Mesendoderm (in vitro differentiated cells): ENCODE measurements around the gene ADAMTSL1.

Experiments
- DNase-seq: peaks from one replicate; pipeline ENCODE4 v3.0.0; 2013
- H2AK5ac ChIP-seq: 2 replicates; pipeline ENCODE4 v1.6.1; 2013; ENCODE audit warnings: low read length, inconsistent platforms
- H2BK120ac ChIP-seq: 2 replicates; pipeline ENCODE4 v1.6.1; 2013; ENCODE audit warnings: low read depth, mild to moderate bottlenecking, low read length, moderate library complexity, mixed read lengths
- H2BK15ac ChIP-seq: replicated peaks from 2 replicates; pipeline ENCODE4 v1.6.1; 2013; ENCODE audit warnings: low read depth, mild to moderate bottlenecking, moderate library complexity
- H2BK5ac ChIP-seq: 2 replicates; pipeline ENCODE4 v1.6.1; 2013; ENCODE audit warnings: low read length, inconsistent platforms
- H3K18ac ChIP-seq: 2 replicates; pipeline ENCODE4 v1.6.1; 2013; ENCODE audit warnings: mild to moderate bottlenecking, low read length, mixed read lengths
- H3K23ac ChIP-seq: one replicate; pipeline ENCODE4 v1.6.1; 2013; ENCODE audit warnings: low read length
- H3K27ac ChIP-seq: 2 replicates; pipeline ENCODE4 v1.5.1; 2013; ENCODE audit warnings: low read depth, mild to moderate bottlenecking, inconsistent platforms, low read length, moderate library complexity
- H3K27me3 ChIP-seq: 2 replicates; pipeline ENCODE4 v1.6.1; 2013; ENCODE audit warnings: low read length, control low read depth, mild to moderate bottlenecking, inconsistent platforms; ENCODE audit not compliant: insufficient read depth, poor library complexity
- H3K36me3 ChIP-seq: 2 replicates; pipeline ENCODE4 v1.6.1; 2013; ENCODE audit warnings: low read length, inconsistent platforms; ENCODE audit not compliant: control insufficient read depth, insufficient read depth
- H3K4ac ChIP-seq: one replicate; pipeline ENCODE4 v1.6.1; 2013; ENCODE audit warnings: low read depth, mild to moderate bottlenecking, low read length, moderate library complexity
- H3K4me1 ChIP-seq: 2 replicates; pipeline ENCODE4 v1.6.1; 2013; ENCODE audit warnings: low read depth, low read length, inconsistent platforms; ENCODE audit not compliant: control insufficient read depth
- H3K4me2 ChIP-seq: 2 replicates; pipeline ENCODE4 v1.6.1; 2013; ENCODE audit warnings: low read length
- H3K4me3 ChIP-seq: 2 replicates; pipeline ENCODE4 v1.5.1; 2013; ENCODE audit warnings: mild to moderate bottlenecking, low read length
- H3K56ac ChIP-seq: one replicate; pipeline ENCODE4 v1.6.1; 2013; ENCODE audit warnings: low read length
- H3K79me1 ChIP-seq: 2 replicates; pipeline ENCODE4 v1.6.1; 2013; ENCODE audit warnings: low read length, inconsistent platforms
- H3K79me2 ChIP-seq: 2 replicates; pipeline ENCODE4 v1.6.1; 2013; ENCODE audit warnings: mild to moderate bottlenecking, low read length; ENCODE audit not compliant: control insufficient read depth, insufficient read depth
- H3K9ac ChIP-seq: 2 replicates; pipeline ENCODE4 v1.6.1; 2013; ENCODE audit warnings: low read length, inconsistent platforms
- H4K5ac ChIP-seq: one replicate; pipeline ENCODE4 v1.6.1; 2013; ENCODE audit warnings: low read length
- H4K8ac ChIP-seq: one replicate; pipeline ENCODE4 v1.6.1; 2013; ENCODE audit warnings: low read depth, mild to moderate bottlenecking, control low read depth, low read length, moderate library complexity
- WGBS: extraction: QIAGEN DNeasy Blood & Tissue Kit; methylation state at CpG from one replicate; pipeline ENCODE4 v1.1.7; 2013; ENCODE audit warnings: low lambda C conversion rate, missing lambda C conversion rate; ENCODE audit not compliant: insufficient coverage; ENCODE audit errors: extremely low coverage; 5-methylcytosine and 5-hydroxymethylcytosine counted together

Gene ADAMTSL1

GRCh38 chr9:18703901-18704379 is 230.0 kb downstream of the ADAMTSL1 start:
- H3K36me3 ChIP-seq: no peaks in the 10 kb centered on the region
- no peaks in the 10 kb centered on the region for H3K79me1 ChIP-seq
- H2BK5ac ChIP-seq: no peak overlapping the region
- H3K27ac ChIP-seq: no peak overlapping the region
- H3K27me3 ChIP-seq: no peaks in the 10 kb centered on the region
- no peak overlapping the region for H3K9ac ChIP-seq
- no peak overlapping the region for H3K4ac ChIP-seq
- H2BK120ac ChIP-seq: no peak overlapping the region
- no peak overlapping the region for H4K5ac ChIP-seq
- no peak overlapping the region for H2AK5ac ChIP-seq
- no CpG with 5 or more reads among the region's 4 CpGs for WGBS
- no peak overlapping the region for H3K4me3 ChIP-seq
- H3K18ac ChIP-seq: no peak overlapping the region
- no peak overlapping the region for H3K4me2 ChIP-seq
- DNase-seq: no peak
- H4K8ac ChIP-seq: no peak overlapping the region
- H3K23ac ChIP-seq: no peak overlapping the region
- no peaks in the 10 kb centered on the region for H3K79me2 ChIP-seq
- no peak overlapping the region for H3K56ac ChIP-seq
- no peak overlapping the region for H2BK15ac ChIP-seq
- H3K4me1 ChIP-seq: no peaks in the 10 kb centered on the region

- H3K9ac ChIP-seq: no peak overlapping the region
- no peak overlapping the region for H2BK15ac ChIP-seq
- H4K8ac ChIP-seq: no peak overlapping the region
- H3K56ac ChIP-seq: no peak overlapping the region
- H3K79me2 ChIP-seq: no peaks in the 10 kb centered on the region
- H3K4me1 ChIP-seq: no peaks in the 10 kb centered on the region
- H3K4me2 ChIP-seq: no peak overlapping the region
- H2BK120ac ChIP-seq: no peak overlapping the region
- no peaks in the 10 kb centered on the region for H3K27me3 ChIP-seq
- H3K79me1 ChIP-seq: no peaks in the 10 kb centered on the region
- H3K4ac ChIP-seq: no peak overlapping the region
- H4K5ac ChIP-seq: no peak overlapping the region
- WGBS: no CpG with 5 or more reads among the region's 4 CpGs
- no peaks in the 10 kb centered on the region for H3K36me3 ChIP-seq
- no peak overlapping the region for H2BK5ac ChIP-seq
- H3K4me3 ChIP-seq: no peak overlapping the region
- H3K27ac ChIP-seq: no peak overlapping the region
- no peak overlapping the region for H2AK5ac ChIP-seq
- no peak overlapping the region for H3K18ac ChIP-seq
- DNase-seq: no peak
- H3K23ac ChIP-seq: no peak overlapping the region
Observed at GRCh38 chr9:18705796-18706392, 231.9 kb downstream of the ADAMTSL1 start.

- H3K4me3 ChIP-seq: no peak overlapping the region
- no peak overlapping the region for H2BK15ac ChIP-seq
- H3K36me3 ChIP-seq: no peaks in the 10 kb centered on the region
- H2AK5ac ChIP-seq: no peak overlapping the region
- H4K8ac ChIP-seq: no peak overlapping the region
- WGBS: no CpG with 5 or more reads among the region's 11 CpGs
- no peak overlapping the region for H2BK120ac ChIP-seq
- no peaks in the 10 kb centered on the region for H3K79me2 ChIP-seq
- no peaks in the 10 kb centered on the region for H3K27me3 ChIP-seq
- no peak overlapping the region for H4K5ac ChIP-seq
- no peak overlapping the region for H2BK5ac ChIP-seq
- no peaks in the 10 kb centered on the region for H3K79me1 ChIP-seq
- no peak overlapping the region for H3K18ac ChIP-seq
- H3K27ac ChIP-seq: no peak overlapping the region
- no peak overlapping the region for H3K23ac ChIP-seq
- no peak for DNase-seq
- no peak overlapping the region for H3K4ac ChIP-seq
- no peaks in the 10 kb centered on the region for H3K4me1 ChIP-seq
- H3K4me2 ChIP-seq: no peak overlapping the region
- H3K9ac ChIP-seq: no peak overlapping the region
- H3K56ac ChIP-seq: no peak overlapping the region
Observed at GRCh38 chr9:18706648-18707047, 232.7 kb downstream of the ADAMTSL1 start.

- no peak overlapping the region for H4K5ac ChIP-seq
- H3K4me2 ChIP-seq: no peak overlapping the region
- H3K9ac ChIP-seq: no peak overlapping the region
- no peak overlapping the region for H3K27ac ChIP-seq
- H3K56ac ChIP-seq: peak overlapping the region; percentile 19
- no peaks in the 10 kb centered on the region for H3K4me1 ChIP-seq
- no peak overlapping the region for H2BK120ac ChIP-seq
- DNase-seq: no peak
- no peaks in the 10 kb centered on the region for H3K36me3 ChIP-seq
- no peak overlapping the region for H2BK15ac ChIP-seq
- H3K79me2 ChIP-seq: no peaks in the 10 kb centered on the region
- no peak overlapping the region for H2AK5ac ChIP-seq
- WGBS: no CpG with 5 or more reads among the region's 5 CpGs
- no peak overlapping the region for H3K23ac ChIP-seq
- no peak overlapping the region for H3K4me3 ChIP-seq
- no peak overlapping the region for H4K8ac ChIP-seq
- no peak overlapping the region for H3K18ac ChIP-seq
- no peaks in the 10 kb centered on the region for H3K79me1 ChIP-seq
- H3K27me3 ChIP-seq: no peaks in the 10 kb centered on the region
- no peak overlapping the region for H2BK5ac ChIP-seq
- H3K4ac ChIP-seq: no peak overlapping the region
Observed at GRCh38 chr9:18707061-18707461, 233.1 kb downstream of the ADAMTSL1 start.

- H3K27ac ChIP-seq: no peak overlapping the region
- H3K56ac ChIP-seq: no peak overlapping the region
- no peak overlapping the region for H2BK15ac ChIP-seq
- H4K5ac ChIP-seq: no peak overlapping the region
- no peak overlapping the region for H4K8ac ChIP-seq
- no peak overlapping the region for H3K9ac ChIP-seq
- H2AK5ac ChIP-seq: no peak overlapping the region
- DNase-seq: no peak
- no peak overlapping the region for H2BK120ac ChIP-seq
- H3K4me3 ChIP-seq: no peak overlapping the region
- H3K27me3 ChIP-seq: no peaks in the 10 kb centered on the region
- no peak overlapping the region for H3K18ac ChIP-seq
- H3K4me2 ChIP-seq: no peak overlapping the region
- H3K36me3 ChIP-seq: no peaks in the 10 kb centered on the region
- H3K4ac ChIP-seq: no peak overlapping the region
- H3K4me1 ChIP-seq: no peaks in the 10 kb centered on the region
- H2BK5ac ChIP-seq: no peak overlapping the region
- no peak overlapping the region for H3K23ac ChIP-seq
- WGBS: no CpG with 5 or more reads among the region's 8 CpGs
- no peaks in the 10 kb centered on the region for H3K79me2 ChIP-seq
- H3K79me1 ChIP-seq: no peaks in the 10 kb centered on the region
Observed at GRCh38 chr9:18707489-18708205, 233.7 kb downstream of the ADAMTSL1 start.
